ENCODE data around the gene GALP. TPM values are rescaled to one million over a fixed set of nuclear protein-coding genes. Genes with fewer than 3 reads are reported as not detected.
"Not testable (repeated sequence)": the region's sequence is repeated elsewhere in the genome, so short reads cannot be mapped to it uniquely, and the experiment has no call there.

The GALP gene
- total RNA-seq, 1 experiment from 2014 or later, result not detected

DNA sequence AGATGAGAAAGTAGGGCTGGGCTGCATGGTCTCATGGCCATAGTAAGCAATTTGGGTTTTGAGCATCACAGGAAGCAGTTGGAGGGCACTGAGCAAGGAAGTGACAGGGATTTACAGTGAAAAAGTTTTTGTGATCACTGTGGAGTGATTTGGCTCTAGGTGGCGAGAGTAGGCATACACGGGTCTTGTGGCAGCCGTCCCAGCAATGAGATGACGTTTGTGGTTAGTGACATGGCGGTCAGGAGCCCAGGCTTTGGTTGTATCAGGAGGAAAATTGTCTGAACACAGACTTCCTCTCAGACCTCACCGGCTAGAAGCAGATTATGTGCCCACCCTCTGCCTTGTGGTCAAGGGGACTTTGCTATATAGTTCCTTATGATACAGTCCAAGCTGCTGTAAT lies 31.4 kb upstream of the GALP start:
- peaks cover 3% of the 10 kb centered on the region; the same call in 1 of the 2 replicates for H3K36me3 ChIP-seq
- DNase-seq, result no peak
- no peak overlapping the region for H3K4me3 ChIP-seq
- no peaks in the 10 kb centered on the region for H3K27me3 ChIP-seq
- no peaks in the 10 kb centered on the region for H3K9me3 ChIP-seq

GRCh38 chr19:56144831-56145230 lies 31.0 kb upstream of the GALP start:
- Histone ChIP-seq H3K9me3 (no peaks in the 10 kb centered on the region), H3K36me3 (peaks cover 3% of the 10 kb centered on the region), H3K4me3 (no peak overlapping the region), H3K27me3 (no peaks in the 10 kb centered on the region)
- no peak for DNase-seq

DNA sequence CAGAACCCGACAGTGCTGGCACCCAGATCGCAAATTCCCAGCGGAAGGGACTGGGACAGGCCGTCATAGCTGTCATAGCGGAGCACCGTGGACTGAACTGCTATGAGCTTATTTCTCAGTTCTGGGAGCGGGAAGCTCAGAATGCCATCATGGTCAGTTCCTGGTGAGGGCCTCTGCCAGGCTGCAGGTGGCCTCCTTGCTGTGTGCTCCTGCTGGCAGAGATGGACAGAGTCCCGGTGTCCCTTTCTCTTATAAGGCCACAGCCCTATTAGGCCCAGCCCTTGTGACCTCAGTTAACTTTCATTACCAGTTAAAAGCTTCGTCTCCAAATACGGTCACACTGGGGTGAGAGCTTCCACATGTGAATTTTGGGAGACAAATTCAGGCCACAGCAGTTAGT lies 30.1 kb upstream of the GALP start:
- no peak for DNase-seq
- Histone ChIP-seq H3K4me3 (no peak overlapping the region), H3K36me3 (peaks cover 3% of the 10 kb centered on the region), H3K9me3 (no peaks in the 10 kb centered on the region), H3K27me3 (no peaks in the 10 kb centered on the region)

DNA sequence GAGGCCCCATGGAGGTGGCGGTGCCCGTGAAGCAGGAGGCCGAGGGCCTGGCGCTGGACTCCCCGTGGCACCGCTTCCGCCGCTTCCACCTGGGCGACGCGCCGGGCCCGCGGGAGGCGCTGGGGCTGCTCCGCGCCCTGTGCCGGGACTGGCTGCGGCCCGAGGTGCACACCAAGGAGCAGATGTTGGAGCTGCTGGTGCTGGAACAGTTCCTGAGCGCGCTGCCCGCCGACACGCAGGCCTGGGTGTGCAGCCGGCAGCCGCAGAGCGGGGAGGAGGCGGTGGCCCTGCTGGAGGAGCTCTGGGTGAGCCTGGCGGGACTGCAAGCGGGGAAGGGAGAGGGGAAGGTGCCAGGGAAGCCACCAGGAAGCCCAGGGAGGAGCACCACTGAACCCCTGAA lies 28.9 kb upstream of the GALP start:
- H3K9me3 ChIP-seq, result no peaks in the 10 kb centered on the region
- DNase-seq, result no peak
- H3K36me3 ChIP-seq, result peaks cover 3% of the 10 kb centered on the region
- no peak overlapping the region for H3K4me3 ChIP-seq
- no peaks in the 10 kb centered on the region for H3K27me3 ChIP-seq

- Histone ChIP-seq H3K27me3 (no peaks in the 10 kb centered on the region), H3K9me3 (no peaks in the 10 kb centered on the region), H3K36me3 (peaks cover 3% of the 10 kb centered on the region), H3K4me3 (no peak overlapping the region)
- DNase-seq, result no peak
These were observed 28.5 kb upstream of the GALP start for GRCh38 chr19:56147307-56147706.

- Histone ChIP-seq H3K36me3 (peaks cover 6% of the 10 kb centered on the region), H3K27me3 (no peaks in the 10 kb centered on the region), H3K9me3 (no peaks in the 10 kb centered on the region), H3K4me3 (no peak overlapping the region)
- DNase-seq, result no peak
These were observed 27.7 kb upstream of the GALP start for GRCh38 chr19:56148096-56148495.

DNA sequence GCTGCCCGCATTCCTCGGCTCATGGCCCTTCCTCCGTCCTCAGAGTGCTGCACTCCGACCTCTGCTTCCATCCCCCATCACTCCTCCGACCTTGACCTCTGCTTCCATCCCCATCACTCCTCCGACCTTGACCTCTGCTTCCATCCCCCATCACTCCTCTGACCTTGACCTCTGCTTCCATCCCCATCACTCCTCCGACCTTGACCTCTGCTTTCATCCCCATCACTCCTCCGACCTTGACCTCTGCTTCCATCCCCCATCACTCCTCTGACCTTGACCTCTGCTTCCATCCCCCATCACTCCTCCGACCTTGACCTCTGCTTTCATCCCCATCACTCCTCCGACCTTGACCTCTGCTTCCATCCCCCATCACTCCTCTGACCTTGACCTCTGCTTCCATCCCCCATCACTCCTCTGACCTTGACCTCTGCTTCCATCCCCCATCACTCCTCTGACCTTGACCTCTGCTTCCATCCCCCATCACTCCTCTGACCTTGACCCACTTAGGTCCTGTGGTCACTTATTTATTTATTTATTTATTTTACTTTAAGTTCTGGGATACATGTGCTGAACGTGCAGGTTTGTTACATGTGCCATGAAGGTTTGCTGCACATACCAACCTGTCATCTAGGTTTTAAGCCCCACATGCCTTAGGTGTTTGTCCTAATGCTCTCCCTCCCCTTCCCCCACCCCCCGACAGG lies 26.7 kb upstream of the GALP start:
- not testable (repeated sequence) for H3K27me3 ChIP-seq, H3K4me3 ChIP-seq, DNase-seq, H3K36me3 ChIP-seq, H3K9me3 ChIP-seq

DNA sequence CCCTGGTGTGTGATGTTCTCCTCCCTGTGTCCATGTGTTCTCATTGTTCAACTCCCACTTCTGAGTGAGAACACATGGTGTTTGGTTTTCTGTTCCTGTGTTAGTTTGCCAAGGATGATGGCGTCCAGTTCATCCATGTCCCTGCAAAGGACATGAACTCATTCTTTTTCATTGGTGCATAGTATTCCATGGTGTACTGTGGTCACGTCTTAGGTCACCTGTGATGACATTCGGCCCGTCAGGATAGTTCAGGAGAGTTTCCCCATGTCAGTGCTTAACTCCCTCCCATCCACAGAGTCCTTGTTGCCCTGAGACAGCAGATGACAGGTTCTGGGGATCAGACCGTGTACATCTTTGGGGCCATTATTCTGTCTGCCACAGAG lies 26.2 kb upstream of the GALP start:
- Histone ChIP-seq H3K4me3 (no peak overlapping the region), H3K27me3 (no peaks in the 10 kb centered on the region), H3K36me3 (peaks cover 6% of the 10 kb centered on the region), H3K9me3 (no peaks in the 10 kb centered on the region)
- no peak for DNase-seq

DNA sequence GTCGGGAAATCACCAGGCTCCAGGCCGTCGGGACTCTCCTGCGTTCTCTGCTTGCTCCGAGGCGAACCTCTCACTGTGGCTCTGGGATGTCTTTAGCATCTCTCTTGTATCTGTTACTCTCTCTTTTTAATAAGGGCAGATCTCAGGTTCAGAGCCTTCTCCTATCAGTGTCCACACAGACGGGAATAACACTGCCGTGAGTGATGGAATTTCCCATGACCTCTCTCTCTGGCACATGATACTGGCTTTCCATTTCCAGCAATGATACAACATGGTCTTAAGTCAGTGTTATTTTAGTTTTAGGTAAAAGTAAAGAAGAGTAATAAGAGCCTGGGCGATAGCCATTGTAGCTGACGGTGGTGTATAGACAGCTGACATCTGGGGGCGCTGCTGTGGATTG lies 25.4 kb upstream of the GALP start:
- DNase-seq, result no peak
- H3K36me3 ChIP-seq, result peaks cover 12% of the 10 kb centered on the region
- no peak overlapping the region for H3K4me3 ChIP-seq
- H3K27me3 ChIP-seq, result no peaks in the 10 kb centered on the region
- H3K9me3 ChIP-seq, result no peaks in the 10 kb centered on the region

DNA sequence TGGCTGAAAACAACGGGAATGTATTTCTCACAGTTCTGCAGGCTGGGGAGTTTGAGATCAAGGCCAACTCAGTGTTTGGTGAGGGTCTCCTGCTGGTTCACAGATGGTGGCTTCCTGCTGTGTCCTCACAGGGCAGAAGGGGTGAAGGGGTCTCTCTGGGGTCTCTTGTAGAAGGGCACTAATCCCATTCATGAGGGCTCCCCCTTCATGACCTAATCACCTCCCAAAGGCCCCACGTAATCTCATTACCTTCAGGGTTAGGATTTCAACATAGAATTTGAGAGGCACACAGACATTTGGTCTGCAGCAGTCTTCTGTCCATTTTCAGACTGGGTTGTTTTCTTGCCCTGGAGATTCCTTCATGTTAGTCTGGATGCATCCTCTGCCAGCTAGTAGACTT lies 23.2 kb upstream of the GALP start:
- Histone ChIP-seq H3K4me3 (no peak overlapping the region), H3K36me3 (peaks cover 13% of the 10 kb centered on the region), H3K9me3 (no peaks in the 10 kb centered on the region), H3K27me3 (no peaks in the 10 kb centered on the region)
- DNase-seq, result no peak

- Histone ChIP-seq H3K9me3 (no peaks in the 10 kb centered on the region), H3K4me3 (no peak overlapping the region), H3K36me3 (peaks cover 10% of the 10 kb centered on the region), H3K27me3 (no peaks in the 10 kb centered on the region)
- no peak for DNase-seq
These were observed 22.3 kb upstream of the GALP start for GRCh38 chr19:56153507-56153906.

DNA sequence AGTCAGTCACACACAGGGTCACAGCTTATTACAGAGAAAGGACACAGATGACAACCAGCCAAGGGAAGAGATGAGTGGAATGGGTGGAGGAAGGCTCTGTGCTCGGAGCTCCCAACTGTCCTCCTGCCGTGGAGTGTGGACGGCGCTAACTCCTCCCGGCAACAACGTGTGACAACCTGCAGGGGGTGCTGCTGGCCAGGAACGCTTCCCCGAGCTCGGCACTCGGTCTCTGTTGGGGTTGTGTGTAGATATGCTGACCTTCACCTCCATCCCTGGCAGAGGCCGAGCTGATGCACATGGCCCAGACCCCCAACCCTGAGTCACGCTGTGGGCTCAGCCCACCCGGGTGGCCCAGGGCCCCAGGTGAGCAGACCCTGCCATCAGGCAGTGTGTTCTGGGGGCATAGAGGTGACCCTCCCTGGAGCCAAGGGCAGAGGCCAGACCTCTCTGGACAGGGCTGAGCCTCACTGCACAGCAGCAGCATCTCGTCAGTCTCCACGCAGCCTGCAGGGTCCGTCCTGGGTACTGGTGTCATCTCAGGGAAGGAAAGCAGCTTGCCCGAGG lies 20.6 kb upstream of the GALP start:
- Histone ChIP-seq H3K27me3 (no peaks in the 10 kb centered on the region), H3K36me3 (peaks cover 10% of the 10 kb centered on the region), H3K9me3 (no peaks in the 10 kb centered on the region), H3K4me3 (no peak overlapping the region)
- no peak for DNase-seq

DNA sequence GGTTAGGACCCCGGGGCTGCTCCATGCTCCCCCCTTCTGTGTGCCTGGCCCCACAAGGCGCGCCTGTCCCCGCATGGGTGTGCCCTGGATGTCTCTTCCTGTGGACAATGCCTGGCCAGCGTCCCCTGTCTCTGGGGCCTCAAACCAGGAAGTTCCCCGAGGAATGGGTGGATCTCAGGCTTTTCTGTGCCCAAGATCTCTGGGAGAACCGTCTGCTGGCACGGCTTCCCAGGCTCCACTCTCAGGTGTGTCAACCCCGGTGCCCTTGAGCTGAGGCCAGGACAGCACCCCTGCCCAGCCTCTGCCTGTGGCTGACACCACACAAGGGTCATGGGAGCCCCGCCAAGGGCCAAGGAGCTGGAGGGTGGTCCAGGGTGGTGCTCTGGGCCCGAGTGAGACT lies 19.0 kb upstream of the GALP start:
- H3K27me3 ChIP-seq, result no peaks in the 10 kb centered on the region
- H3K36me3 ChIP-seq, result peaks cover 10% of the 10 kb centered on the region
- H3K4me3 ChIP-seq, result no peak overlapping the region
- H3K9me3 ChIP-seq, result no peaks in the 10 kb centered on the region
- DNase-seq, result no peak

GRCh38 chr19:56158170-56158757 lies 17.5 kb upstream of the GALP start:
- no peaks in the 10 kb centered on the region for H3K9me3 ChIP-seq
- H3K4me3 ChIP-seq, result no peak overlapping the region
- DNase-seq, result no peak
- H3K27me3 ChIP-seq, result no peaks in the 10 kb centered on the region
- peaks cover 7% of the 10 kb centered on the region for H3K36me3 ChIP-seq

GRCh38 chr19:56159009-56159559 lies 16.7 kb upstream of the GALP start:
- DNase-seq, result no peak
- Histone ChIP-seq H3K27me3 (no peaks in the 10 kb centered on the region), H3K4me3 (no peak overlapping the region), H3K9me3 (no peaks in the 10 kb centered on the region), H3K36me3 (peaks cover 7% of the 10 kb centered on the region)

DNA sequence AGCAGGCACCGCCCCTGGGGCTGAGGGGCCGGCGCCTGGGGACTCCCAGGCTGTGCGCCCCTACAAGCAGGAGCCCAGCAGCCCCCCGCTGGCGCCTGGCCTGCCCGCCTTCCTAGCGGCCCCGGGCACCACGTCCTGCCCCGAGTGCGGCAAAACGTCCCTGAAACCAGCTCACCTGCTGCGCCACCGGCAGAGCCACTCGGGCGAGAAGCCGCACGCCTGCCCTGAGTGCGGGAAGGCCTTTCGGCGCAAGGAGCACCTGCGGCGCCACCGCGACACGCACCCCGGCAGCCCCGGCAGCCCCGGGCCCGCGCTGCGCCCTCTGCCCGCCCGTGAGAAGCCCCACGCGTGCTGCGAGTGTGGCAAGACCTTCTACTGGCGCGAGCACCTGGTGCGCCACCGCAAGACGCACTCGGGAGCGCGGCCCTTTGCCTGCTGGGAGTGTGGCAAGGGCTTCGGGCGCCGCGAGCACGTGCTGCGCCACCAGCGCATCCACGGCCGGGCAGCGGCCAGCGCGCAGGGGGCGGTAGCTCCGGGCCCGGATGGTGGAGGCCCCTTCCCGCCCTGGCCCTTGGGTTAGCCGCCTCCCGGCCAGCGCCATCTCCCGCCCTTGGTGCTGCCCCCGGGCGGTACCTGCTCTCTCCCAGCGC lies 16.1 kb upstream of the GALP start:
- no peak overlapping the region for H3K4me3 ChIP-seq
- no peaks in the 10 kb centered on the region for H3K9me3 ChIP-seq
- H3K27me3 ChIP-seq, result no peaks in the 10 kb centered on the region
- no peak for DNase-seq
- peaks cover 5% of the 10 kb centered on the region for H3K36me3 ChIP-seq

DNA sequence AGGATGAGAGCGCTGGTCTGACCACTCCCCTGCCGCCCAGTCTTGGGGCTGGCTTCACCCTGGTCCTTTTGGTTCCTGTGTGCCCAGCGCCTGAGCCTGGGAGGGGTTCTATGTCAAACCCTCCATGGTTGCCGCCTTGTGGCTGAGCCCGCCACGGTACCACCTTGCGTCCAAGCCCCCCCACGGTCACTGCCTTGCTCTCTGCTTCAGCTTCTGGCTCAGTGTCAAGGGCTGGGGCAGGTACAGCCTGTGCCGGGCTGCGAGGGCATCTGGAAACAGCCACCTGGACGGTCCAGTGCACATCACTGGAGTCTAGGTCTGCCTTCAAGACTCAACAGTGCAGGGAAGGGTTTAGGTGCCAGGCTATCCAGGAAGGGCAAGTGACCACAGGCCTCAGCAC lies 14.3 kb upstream of the GALP start:
- no peaks in the 10 kb centered on the region for H3K27me3 ChIP-seq
- no peaks in the 10 kb centered on the region; the same call in none of the 2 replicates for H3K36me3 ChIP-seq
- H3K4me3 ChIP-seq, result no peak overlapping the region
- DNase-seq, result no peak
- H3K9me3 ChIP-seq, result no peaks in the 10 kb centered on the region
